Measurements from ENCODE around the gene CACNA2D2.

DNA sequence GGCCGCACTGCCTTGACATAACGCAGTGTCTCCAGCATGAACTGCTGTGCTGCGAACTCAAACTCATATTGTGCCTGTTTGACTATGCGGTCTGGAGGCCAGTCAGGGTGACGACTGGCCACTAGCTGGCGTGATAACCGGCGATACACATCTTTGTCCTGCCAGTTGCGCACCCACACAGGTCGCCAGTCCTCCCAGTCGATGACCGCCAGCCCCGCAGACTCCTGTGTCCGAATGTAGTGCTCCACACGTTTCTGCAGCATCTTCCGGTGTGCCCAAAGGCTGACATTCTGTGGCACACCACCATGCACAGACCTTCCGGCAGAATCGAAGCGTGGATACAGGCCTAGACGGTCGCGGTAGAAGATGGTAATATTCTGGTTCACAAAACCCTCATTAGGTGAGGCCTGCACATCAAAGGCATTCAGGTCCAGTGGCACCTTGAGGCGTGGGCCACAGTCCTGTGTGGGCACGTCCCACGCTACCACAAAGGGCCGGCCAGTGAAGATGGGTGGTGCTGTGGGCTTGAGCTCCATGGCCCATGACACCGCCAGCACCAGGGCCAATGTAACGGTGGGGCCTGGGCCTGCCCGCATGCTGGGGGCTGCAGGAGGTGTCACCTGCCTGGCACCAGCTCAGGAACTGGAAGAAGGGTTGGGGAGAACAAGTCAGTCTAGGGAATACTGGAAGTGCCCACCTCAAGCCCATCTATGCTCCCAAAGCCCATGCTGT, 183.4 kb downstream of the CACNA2D2 start:
- TF ChIP-seq, protein P1, sequence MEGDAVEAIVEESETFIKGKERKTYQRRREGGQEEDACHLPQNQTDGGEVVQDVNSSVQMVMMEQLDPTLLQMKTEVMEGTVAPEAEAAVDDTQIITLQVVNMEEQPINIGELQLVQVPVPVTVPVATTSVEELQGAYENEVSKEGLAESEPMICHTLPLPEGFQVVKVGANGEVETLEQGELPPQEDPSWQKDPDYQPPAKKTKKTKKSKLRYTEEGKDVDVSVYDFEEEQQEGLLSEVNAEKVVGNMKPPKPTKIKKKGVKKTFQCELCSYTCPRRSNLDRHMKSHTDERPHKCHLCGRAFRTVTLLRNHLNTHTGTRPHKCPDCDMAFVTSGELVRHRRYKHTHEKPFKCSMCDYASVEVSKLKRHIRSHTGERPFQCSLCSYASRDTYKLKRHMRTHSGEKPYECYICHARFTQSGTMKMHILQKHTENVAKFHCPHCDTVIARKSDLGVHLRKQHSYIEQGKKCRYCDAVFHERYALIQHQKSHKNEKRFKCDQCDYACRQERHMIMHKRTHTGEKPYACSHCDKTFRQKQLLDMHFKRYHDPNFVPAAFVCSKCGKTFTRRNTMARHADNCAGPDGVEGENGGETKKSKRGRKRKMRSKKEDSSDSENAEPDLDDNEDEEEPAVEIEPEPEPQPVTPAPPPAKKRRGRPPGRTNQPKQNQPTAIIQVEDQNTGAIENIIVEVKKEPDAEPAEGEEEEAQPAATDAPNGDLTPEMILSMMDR (IDR thresholded peaks at IDR 0.05; ENCODE audit: low read length) = no peak
- no peak for TF ChIP-seq EZH2 (optimal IDR thresholded peaks at IDR 0.05; ENCODE audit: low read depth, low read length)
